Right ventricle myocardium superior (tissue), 1 donor: ENCODE measurements around the gene ABLIM2. TPM values are rescaled to one million over a fixed set of nuclear protein-coding genes. Genes with fewer than 3 reads are reported as not detected.
"Not testable (repeated sequence)": the region's sequence is repeated elsewhere in the genome, so short reads cannot be mapped to it uniquely, and the experiment has no call there.

Experiments used
- ATAC-seq: fragments of 200-7000 bp; cut with Tn5 transposase; one replicate; pipeline ENCODE4 v1.9.1; 2020; ENCODE audit warnings: mild to moderate bottlenecking; ENCODE audit not compliant: poor library complexity
- DNase-seq: peaks from one replicate; pipeline ENCODE4 v3.0.0-alpha.2; 2020
- intact Hi-C: fragments of 100-400 bp; cut with DNase I; formaldehyde crosslinking; loops from one replicate; pipeline ENCODE4 v1.11.2; 2022
- microRNA-seq: library from miRNA; unstranded; fragments of <30 nt; microRNA quantifications from one replicate; pipeline ENCODE4 v1.2.0, GENCODE V29; 2020
- total RNA-seq: library from RNA; stranded (reverse); fragmentation: NEBNext Ultra II Directional; extraction: Animal tissue kit (Norgen Biotek cat#: 25700); gene quantifications from one replicate; pipeline ENCODE4 v1.2.1, GENCODE V29; 2021
- donor health status: DM: no; HTN: yes; CAD: no; lungs with severe emphysema.

Gene ABLIM2
- total RNA-seq, 1 donor from 2014 or later, result 26.8 TPM

DNA sequence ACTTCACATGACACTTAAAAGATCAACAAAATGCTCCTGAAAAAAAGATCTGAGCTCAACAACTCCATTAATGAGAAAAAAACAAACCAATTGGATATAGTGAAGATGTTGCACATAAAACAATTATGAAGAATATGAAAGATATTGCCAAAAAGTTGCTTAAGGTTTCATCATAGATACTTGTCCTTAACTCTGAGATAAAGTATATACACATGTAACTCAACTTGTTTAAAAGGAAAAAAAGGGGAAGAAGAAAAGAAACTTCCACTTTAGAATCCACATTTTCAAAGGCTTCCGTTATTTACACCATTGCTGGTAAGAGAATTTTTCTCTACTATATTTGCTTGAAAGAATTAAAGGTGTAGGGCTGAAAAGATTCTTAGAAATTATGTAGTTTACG, 221.6 kb downstream of the ABLIM2 start:
- intact Hi-C loops, result loop anchor here (10.0 kb wide), 1 partner anchor 92 kb away; no protein-coding TSS in a partner anchor

DNA sequence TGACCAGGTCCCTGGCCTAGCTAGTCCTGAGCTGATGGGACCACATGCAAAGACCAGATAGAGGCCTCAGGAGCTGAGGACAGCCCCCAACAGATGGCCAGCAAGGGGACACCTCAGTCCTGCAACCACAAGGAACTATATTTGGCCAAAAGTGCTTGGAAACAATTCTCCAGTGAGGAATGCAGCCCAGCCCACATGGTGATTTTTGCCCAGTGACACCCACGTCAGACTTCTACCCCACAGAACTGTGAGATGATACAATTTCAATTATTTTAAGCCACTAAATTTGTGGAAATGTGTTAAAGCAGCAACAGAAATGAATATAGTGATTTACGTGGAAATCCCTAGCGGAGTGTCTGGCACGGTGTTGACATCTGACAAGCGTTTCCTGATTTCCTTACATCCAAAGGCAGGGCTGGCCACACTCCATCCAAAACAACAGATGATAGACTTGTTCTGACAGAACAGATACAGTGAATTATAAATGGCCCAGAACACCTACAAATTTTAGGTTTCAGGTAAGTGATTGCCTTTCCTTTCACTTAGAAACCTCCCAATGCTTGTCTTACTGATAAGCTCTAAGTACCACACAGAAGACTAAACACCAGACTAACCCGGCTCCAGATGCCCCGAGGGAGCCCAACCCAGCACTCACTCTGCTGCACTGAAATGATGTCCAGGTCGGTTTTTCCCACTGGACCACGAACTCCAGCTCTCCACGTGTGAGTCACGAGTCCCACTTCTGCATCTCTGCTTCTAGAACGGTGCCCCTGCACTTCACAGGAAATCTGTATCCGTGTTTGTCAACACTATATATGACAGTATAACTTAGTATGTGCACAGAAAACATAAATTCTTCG, 224.7 kb downstream of the ABLIM2 start:
- no peak for ATAC-seq
- DNase-seq, result no peak
- intact Hi-C loops, result loop anchor here (10.0 kb wide), 1 partner anchor 89 kb away; no protein-coding TSS in a partner anchor

More for the DNA sequence above, 221.6 kb downstream of the ABLIM2 start:
- ATAC-seq (no peak), DNase-seq (no peak)

DNA sequence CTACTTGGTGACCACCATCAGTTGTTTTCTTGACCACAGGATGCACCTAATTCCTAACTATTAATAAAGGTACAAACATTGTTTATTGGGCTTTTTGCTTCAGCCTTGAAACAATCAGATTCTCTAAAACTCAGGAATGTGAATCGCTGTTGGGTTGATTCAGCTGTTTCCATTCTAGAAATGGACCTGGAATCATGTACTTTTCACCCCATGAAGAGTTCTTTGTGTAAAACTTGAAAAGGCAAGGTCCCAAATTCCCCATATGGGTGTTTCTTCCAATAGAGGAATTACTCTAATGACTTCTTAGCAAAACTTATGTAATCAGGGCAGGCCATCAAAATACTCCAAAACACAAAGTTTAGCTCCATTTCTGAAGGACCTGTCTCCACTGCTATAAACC, 226.3 kb downstream of the ABLIM2 start:
- intact Hi-C loops, result loop anchor here (10.0 kb wide), 1 partner anchor 87 kb away; no protein-coding TSS in a partner anchor
- DNase-seq, result no peak
- ATAC-seq, result no peak

DNA sequence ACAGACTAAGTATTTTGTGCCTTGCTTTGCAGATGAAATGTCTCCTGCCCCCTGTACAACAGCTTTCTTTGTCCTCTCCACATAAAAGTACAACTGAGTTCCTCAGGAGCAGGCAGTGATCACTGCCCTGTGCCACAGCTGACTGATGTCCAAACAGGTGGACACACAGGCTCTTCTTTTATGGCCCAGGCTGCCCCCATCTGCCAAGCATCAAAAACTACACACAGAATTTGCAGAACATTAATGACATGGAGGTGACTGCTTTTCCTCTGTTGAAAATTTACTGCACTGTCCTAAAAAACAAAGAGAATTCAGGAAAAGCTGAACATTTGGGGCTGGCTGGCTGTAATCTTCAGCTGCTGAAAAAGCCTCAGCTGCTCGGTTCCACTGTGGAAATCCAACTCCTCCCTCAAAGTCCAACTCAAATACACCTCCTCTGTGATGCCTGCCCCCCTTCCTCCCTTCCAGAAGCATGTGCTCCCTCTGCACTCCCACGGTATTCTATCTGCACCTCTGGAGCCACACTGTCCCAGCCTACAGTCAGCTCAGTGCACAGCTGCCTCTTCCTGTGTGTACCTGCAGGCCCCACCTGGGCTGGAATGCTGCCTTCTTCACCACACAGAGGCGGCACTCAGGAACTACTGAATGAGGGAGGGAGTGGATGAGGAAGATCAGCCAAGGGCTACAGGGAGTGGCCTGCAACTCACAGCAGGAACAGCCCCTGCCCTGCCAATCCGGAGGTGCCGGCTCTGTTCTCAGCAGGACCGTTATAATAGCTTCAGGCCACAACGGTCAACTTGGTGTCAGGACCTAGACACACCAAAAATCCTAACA, 229.3 kb downstream of the ABLIM2 start:
- ATAC-seq, result peak; percentile 66
- intact Hi-C loops, result no loop called here
- no peak for DNase-seq

DNA sequence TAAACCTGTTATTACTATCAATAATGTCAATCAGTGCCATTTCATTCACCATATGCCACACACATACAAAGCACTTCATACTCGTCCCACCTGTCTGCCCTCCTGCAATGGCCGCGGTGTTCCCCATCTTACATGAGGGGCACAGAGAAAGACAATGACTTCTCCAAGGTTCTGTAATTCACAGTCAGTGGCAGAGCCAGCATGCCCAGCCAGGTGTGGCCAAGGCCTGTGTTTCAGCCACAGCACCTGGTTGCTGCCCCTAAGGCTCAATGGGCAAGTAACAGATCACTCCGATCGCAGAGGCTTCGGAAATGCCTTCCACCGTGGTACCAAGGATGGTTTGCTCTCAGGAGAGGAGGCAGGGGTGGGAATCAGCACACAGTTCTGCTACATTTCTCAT, 229.9 kb downstream of the ABLIM2 start:
- no peak for ATAC-seq
- no peak for DNase-seq
- intact Hi-C loops, result no loop called here

DNA sequence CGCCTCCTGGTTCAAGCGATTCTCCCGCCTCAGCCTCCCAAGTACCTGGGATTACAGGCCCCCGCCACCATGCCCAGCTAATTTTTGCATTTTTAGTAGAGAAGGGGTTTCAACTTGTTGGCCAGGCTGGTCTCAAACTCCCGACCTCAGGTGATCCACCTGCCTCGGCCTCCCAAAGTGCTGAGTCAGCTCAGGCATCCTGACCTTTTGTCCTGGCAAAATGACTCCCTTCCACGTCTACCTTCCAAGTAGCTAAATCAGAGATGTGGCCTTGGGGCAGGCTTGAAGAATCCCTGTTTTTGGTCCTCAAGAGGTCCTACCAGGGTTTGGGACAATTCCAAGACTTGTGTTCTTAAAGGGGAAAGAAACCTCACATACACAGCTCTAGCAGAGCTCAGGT, 231.8 kb downstream of the ABLIM2 start:
- DNase-seq (no peak), ATAC-seq (no peak)
- intact Hi-C loops, result no loop called here

DNA sequence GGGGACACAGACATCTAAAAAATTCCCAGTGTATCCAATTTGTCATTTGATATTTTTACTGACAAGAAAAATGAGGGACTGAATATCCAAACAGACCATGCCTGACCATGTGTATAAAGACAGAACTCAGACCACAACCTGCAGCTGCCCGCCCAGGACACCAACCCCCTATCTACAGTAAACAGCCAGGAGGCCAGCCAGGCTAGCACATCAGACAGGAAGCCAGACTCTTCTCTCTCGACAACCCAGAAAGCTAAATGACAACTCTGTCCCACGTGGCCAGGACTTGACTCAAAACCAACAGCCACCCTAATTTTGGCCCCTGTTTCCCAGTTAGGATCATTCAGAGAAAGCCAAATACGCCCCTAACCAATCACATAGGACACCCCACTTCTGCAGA, 234.0 kb downstream of the ABLIM2 start:
- no peak for ATAC-seq
- DNase-seq, result no peak
- intact Hi-C loops, result no loop called here

DNA sequence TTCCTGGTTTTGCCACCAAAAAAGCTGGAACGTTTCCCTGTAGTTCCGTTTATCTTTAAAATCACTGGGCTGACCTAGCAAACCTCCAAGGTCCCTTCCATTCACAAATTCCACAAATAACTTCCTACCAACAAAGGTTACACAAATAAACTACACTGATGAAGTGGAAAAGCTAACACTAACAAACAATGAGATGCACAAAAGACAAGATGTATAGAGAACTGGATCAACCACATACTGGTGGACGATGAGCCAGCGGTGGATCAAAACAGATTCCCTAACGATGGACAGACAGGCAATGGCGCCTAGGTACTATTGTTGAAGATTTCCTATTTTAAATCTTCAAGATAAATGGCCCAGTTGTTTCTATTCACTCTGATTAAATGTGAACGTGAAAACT, 234.4 kb downstream of the ABLIM2 start:
- DNase-seq (no peak), ATAC-seq (no peak)
- intact Hi-C loops, result no loop called here

DNA sequence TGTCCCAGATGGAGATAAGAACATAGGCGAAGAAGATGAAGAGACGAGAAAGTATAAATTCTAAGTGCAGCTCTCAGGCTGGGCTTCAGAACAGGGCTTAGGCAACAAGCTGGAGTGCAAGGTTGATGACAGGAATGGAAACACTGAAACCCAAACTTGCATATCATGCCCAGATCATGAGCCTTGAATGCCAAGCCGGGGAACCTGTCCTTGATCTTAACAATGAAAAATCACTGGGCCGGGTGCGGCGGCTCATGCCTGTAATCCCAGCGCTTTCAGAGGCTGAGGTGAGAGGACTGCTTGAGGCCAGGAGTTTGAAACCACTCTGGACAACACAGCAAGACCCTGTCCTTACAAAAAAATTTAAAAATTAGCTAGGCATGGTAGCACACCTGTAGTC, 236.1 kb downstream of the ABLIM2 start:
- intact Hi-C loops, result no loop called here
- no peak for DNase-seq
- ATAC-seq, result no peak

DNA sequence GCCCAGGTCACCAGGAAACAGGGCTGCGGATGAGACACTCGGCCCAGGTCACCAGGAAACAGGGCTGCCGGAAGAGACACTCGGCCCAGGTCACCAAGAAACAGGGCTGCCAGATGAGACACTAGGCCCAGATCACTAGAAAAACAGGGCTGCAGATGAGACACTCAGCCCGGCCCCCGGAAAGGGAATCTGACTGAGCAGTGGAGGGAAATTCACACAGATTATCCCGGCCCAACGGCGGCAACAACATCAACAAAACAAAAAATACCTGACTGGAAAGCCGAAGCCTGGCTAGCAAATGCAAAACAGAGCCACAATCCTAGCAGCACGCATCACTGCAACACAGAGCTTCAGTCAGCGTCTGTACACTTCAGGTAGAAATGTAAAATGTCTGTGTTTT, 239.6 kb downstream of the ABLIM2 start:
- ATAC-seq, result no peak
- no peak for DNase-seq
- intact Hi-C loops, result no loop called here

DNA sequence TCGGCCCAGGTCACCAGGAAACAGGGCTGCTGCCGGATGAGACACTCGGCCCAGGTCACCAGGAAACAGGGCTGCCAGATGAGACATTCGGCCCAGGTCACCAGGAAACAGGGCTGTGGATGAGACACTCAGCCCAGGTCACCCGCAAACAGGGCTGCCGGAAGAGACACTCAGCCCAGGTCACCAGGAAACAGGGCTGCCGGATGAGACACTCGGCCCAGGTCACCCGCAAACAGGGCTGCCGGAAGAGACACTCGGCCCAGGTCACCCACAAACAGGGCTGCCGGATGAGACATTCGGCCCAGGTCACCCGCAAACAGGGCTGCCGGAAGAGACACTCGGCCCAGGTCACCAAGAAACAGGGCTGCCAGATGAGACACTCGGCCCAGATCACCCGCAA, 240.4 kb downstream of the ABLIM2 start:
- intact Hi-C loops, DNase-seq, ATAC-seq: not testable (repeated sequence)

DNA sequence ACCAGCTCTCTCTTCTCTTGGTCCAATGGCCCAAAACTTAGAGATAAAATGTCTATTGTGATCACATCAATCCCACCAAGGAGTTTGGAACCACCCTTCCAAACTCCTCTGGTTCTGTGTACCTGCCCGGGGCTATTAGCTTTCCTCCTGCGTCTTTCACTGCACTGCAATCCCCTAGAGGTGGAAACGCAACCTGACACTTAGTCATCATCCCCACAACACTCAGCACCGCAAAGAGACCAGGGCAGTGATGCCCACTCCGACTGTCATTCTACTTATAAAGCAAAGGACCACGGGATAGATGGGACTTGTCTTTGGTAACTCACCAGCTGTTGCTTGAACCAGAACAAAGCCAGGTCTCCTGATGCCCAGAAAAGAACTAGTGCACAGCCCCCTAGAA, 240.9 kb downstream of the ABLIM2 start:
- no peak for DNase-seq
- intact Hi-C loops, result no loop called here
- no peak for ATAC-seq

DNA sequence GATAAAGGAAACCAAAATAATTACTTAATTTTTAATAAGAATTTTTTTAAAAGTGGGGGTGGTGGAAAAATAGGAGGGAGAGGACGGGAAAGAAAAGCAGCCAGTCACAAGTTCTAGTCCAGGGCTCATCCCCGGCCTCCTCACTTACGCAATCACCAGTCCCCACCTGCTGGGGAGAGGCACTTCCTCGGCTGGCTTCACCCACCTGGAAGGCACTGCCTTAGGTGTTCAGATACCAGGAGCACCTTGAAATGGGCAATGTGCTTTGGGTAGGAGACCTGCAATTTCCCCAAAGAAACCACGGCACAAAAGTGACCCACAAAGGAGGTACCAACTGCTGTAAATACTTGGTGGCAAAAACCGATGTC, 242.8 kb downstream of the ABLIM2 start:
- ATAC-seq, result no peak
- no peak for DNase-seq
- intact Hi-C loops, result no loop called here

Small RNA genes within 50 kb of the gene (microRNA-seq; reads per million reads assigned to microRNA genes)
- 1,429 reads per million, percentile 86 among the genes with 10 or more reads in this experiment for gene MIR95

Other genes starting within 250 kb of the ABLIM2 start
- gene AFAP1, start 219.0 kb downstream of the ABLIM2 start, total RNA-seq, result 6.2 TPM
- 8.2 TPM for gene SH3TC1, start 40.5 kb upstream of the ABLIM2 start, total RNA-seq
- gene HTRA3, start 110.9 kb upstream of the ABLIM2 start, total RNA-seq, result 123 TPM